Activated T-helper 1 cell treated with anti-CD3 and anti-CD28 coated beads, Interleukin-2, amount 50 U/mL, for 16 hours (primary cell): Measurements from ENCODE around the gene CARMIL1.
"Not testable (repeated sequence)": the region's sequence is repeated elsewhere in the genome, so short reads cannot be mapped to it uniquely, and the experiment has no call there.

Experiments used
- DNase-seq, 2 donors: peaks; one replicate each; pipeline ENCODE4 v3.0.0-alpha.2; 2020; ENCODE audit warnings: low read depth in 1 of 2, low spot score in 1 of 2

Gene CARMIL1

GRCh38 chr6:25435416-25435985, 156.3 kb downstream of the CARMIL1 start:
- no peak for DNase-seq

GRCh38 chr6:25436760-25437159, 157.6 kb downstream of the CARMIL1 start:
- no peak for DNase-seq

GRCh38 chr6:25439368-25439767, 160.2 kb downstream of the CARMIL1 start:
- DNase-seq, result no peak

- no peak for DNase-seq
These were observed 162.6 kb downstream of the CARMIL1 start for GRCh38 chr6:25441663-25442270.

- DNase-seq, result no peak
These were observed 163.7 kb downstream of the CARMIL1 start for GRCh38 chr6:25442898-25443297.

- not testable (repeated sequence) for DNase-seq
These were observed 165.3 kb downstream of the CARMIL1 start for GRCh38 chr6:25444521-25444920.

GRCh38 chr6:25446830-25447569, 167.8 kb downstream of the CARMIL1 start:
- no peak for DNase-seq

GRCh38 chr6:25447570-25447929, 168.4 kb downstream of the CARMIL1 start:
- DNase-seq, result no peak

GRCh38 chr6:25448965-25449538, 169.9 kb downstream of the CARMIL1 start:
- DNase-seq, result no peak

GRCh38 chr6:25449774-25450173, 170.6 kb downstream of the CARMIL1 start:
- no peak for DNase-seq

GRCh38 chr6:25450469-25451198, 171.5 kb downstream of the CARMIL1 start:
- DNase-seq, result no peak

- no peak for DNase-seq
These were observed 172.9 kb downstream of the CARMIL1 start for GRCh38 chr6:25452031-25452430.

- DNase-seq, result no peak
These were observed 174.1 kb downstream of the CARMIL1 start for GRCh38 chr6:25453288-25453687.

- DNase-seq, result no peak
These were observed 175.0 kb downstream of the CARMIL1 start for GRCh38 chr6:25454136-25454535.

- DNase-seq, result no peak
These were observed 177.3 kb downstream of the CARMIL1 start for GRCh38 chr6:25456249-25457040.

- no peak for DNase-seq
These were observed 178.3 kb downstream of the CARMIL1 start for GRCh38 chr6:25457516-25457915.

GRCh38 chr6:25458485-25458884, 179.3 kb downstream of the CARMIL1 start:
- DNase-seq, result no peak

GRCh38 chr6:25462235-25462897, 183.2 kb downstream of the CARMIL1 start:
- DNase-seq, result no peak

GRCh38 chr6:25463441-25463840, 184.3 kb downstream of the CARMIL1 start:
- no peak for DNase-seq

- DNase-seq, result no peak
These were observed 185.1 kb downstream of the CARMIL1 start for GRCh38 chr6:25464225-25464624.
